Activated CD4-positive, alpha-beta T cell treated with anti-CD3 and anti-CD28 coated beads, Interleukin-2, amount 10 ng/mL, durations not matched to agents 24 days and 14 days (primary cell): ENCODE measurements around the gene ARFRP1. TPM values are rescaled to one million over a fixed set of nuclear protein-coding genes. Genes with fewer than 3 reads are reported as not detected.
A peak's percentile ranks its signal among the peaks of the same experiment; 100 is the strongest.
"Not testable (repeated sequence)": the region's sequence is repeated elsewhere in the genome, so short reads cannot be mapped to it uniquely, and the experiment has no call there.

ENCODE experiments used
- DNase-seq: peaks from one replicate; pipeline ENCODE4 v3.0.0; 2022
- H3K27ac Mint-ChIP-seq: one replicate; pipeline ENCODE4 v1.8.0; 2022; ENCODE audit warnings: mild to moderate bottlenecking, mixed read lengths
- H3K27me3 Mint-ChIP-seq: one replicate; pipeline ENCODE4 v1.8.0; 2022; ENCODE audit warnings: mixed read lengths
- H3K36me3 Mint-ChIP-seq: one replicate; pipeline ENCODE4 v1.8.0; 2022; ENCODE audit warnings: low read depth, mild to moderate bottlenecking, mixed read lengths
- H3K4me1 Mint-ChIP-seq: one replicate; pipeline ENCODE4 v1.8.0; 2021; ENCODE audit warnings: mixed read lengths
- H3K4me3 Mint-ChIP-seq: one replicate; pipeline ENCODE4 v1.8.0; 2022; ENCODE audit warnings: mild to moderate bottlenecking, moderate library complexity, mixed read lengths
- H3K9me3 Mint-ChIP-seq: one replicate; pipeline ENCODE4 v1.8.0; 2021; ENCODE audit warnings: mixed read lengths
- intact Hi-C: fragments of 100-400 bp; cut with micrococcal nuclease; formaldehyde crosslinking; loops from one replicate; pipeline ENCODE4 v1.15.1; 2023
- total RNA-seq: library from RNA; stranded (reverse); gene quantifications from 2 replicates; pipeline ENCODE4 v1.2.3, GENCODE V29; 2022

The ARFRP1 gene
- total RNA-seq, 1 donor from 2014 or later, result 70.4 TPM

- no peaks in the 10 kb centered on the region for H3K9me3 Mint-ChIP-seq
- no peak overlapping the region for H3K27ac Mint-ChIP-seq
- no peak for DNase-seq
- peaks cover 30% of the 10 kb centered on the region for H3K4me1 Mint-ChIP-seq
- no peaks in the 10 kb centered on the region for H3K27me3 Mint-ChIP-seq
- peaks cover 32% of the 10 kb centered on the region for H3K36me3 Mint-ChIP-seq
- intact Hi-C loops, result loop anchor here (5.0 to 10.0 kb wide), 2 partner anchors 96 to 242 kb away; partner anchors contain the start of gene SAMD10
- no peak overlapping the region for H3K4me3 Mint-ChIP-seq
Measured at GRCh38 chr20:63733117-63733516, 25.3 kb upstream of the ARFRP1 start.

- no peak overlapping the region for H3K27ac Mint-ChIP-seq
- no peaks in the 10 kb centered on the region for H3K27me3 Mint-ChIP-seq
- intact Hi-C loops, result loop anchor here (5.0 to 10.0 kb wide), 2 partner anchors 95 to 242 kb away; partner anchors contain the start of gene SAMD10
- no peak for DNase-seq
- no peaks in the 10 kb centered on the region for H3K9me3 Mint-ChIP-seq
- peaks cover 35% of the 10 kb centered on the region for H3K4me1 Mint-ChIP-seq
- H3K36me3 Mint-ChIP-seq, result peaks cover 36% of the 10 kb centered on the region
- no peak overlapping the region for H3K4me3 Mint-ChIP-seq
Measured at GRCh38 chr20:63732118-63733095, 24.6 kb upstream of the ARFRP1 start.

- H3K4me3 Mint-ChIP-seq, result no peak overlapping the region
- H3K9me3 Mint-ChIP-seq, result peaks cover 3% of the 10 kb centered on the region
- DNase-seq, result no peak
- H3K4me1 Mint-ChIP-seq, result peaks cover 36% of the 10 kb centered on the region
- H3K27ac Mint-ChIP-seq, result no peak overlapping the region
- intact Hi-C loops, result loop anchor here (5.0 to 10.0 kb wide), 2 partner anchors 94 to 243 kb away; partner anchors contain the start of gene SAMD10
- peaks cover 41% of the 10 kb centered on the region for H3K36me3 Mint-ChIP-seq
- no peaks in the 10 kb centered on the region for H3K27me3 Mint-ChIP-seq
Measured at GRCh38 chr20:63731410-63731809, 23.6 kb upstream of the ARFRP1 start.

GRCh38 chr20:63730189-63730733 lies 22.5 kb upstream of the ARFRP1 start:
- H3K4me3 Mint-ChIP-seq, H3K9me3 Mint-ChIP-seq, H3K27me3 Mint-ChIP-seq, H3K27ac Mint-ChIP-seq: not testable (repeated sequence)
- intact Hi-C loops, result loop anchor here (1.0 to 10.0 kb wide), 3 partner anchors 23 to 245 kb away; partner anchors contain the start of genes ARFRP1 and SAMD10
- Mint-ChIP-seq H3K4me1 (peaks cover 33% of the 10 kb centered on the region), H3K36me3 (peaks cover 42% of the 10 kb centered on the region)
- DNase-seq, result peak; percentile 65

- H3K27ac Mint-ChIP-seq, intact Hi-C loops: not testable (repeated sequence)
- peaks cover 65% of the 10 kb centered on the region for H3K36me3 Mint-ChIP-seq
Measured at GRCh38 chr20:63722967-63723622, 15.3 kb upstream of the ARFRP1 start.

GRCh38 chr20:63718996-63719395 lies 11.2 kb upstream of the ARFRP1 start:
- Mint-ChIP-seq H3K4me3 (no peak overlapping the region), H3K4me1 (peaks cover 16% of the 10 kb centered on the region), H3K27me3 (no peaks in the 10 kb centered on the region), H3K27ac (no peak overlapping the region), H3K9me3 (peaks cover 14% of the 10 kb centered on the region), H3K36me3 (peaks cover 75% of the 10 kb centered on the region)
- intact Hi-C loops, result no loop called here
- no peak for DNase-seq

More at GRCh38 chr20:63722967-63723622, 15.3 kb upstream of the ARFRP1 start:
- not testable (repeated sequence) for H3K4me3 Mint-ChIP-seq, H3K27me3 Mint-ChIP-seq, DNase-seq
- H3K4me1 Mint-ChIP-seq, result peaks cover 23% of the 10 kb centered on the region
- H3K9me3 Mint-ChIP-seq, result peaks cover 13% of the 10 kb centered on the region

- Mint-ChIP-seq H3K27me3 (no peaks in the 10 kb centered on the region), H3K4me1 (peaks cover 19% of the 10 kb centered on the region), H3K27ac (no peak overlapping the region), H3K9me3 (peaks cover 14% of the 10 kb centered on the region), H3K36me3 (peaks cover 79% of the 10 kb centered on the region), H3K4me3 (no peak overlapping the region)
- no peak for DNase-seq
- intact Hi-C loops, result no loop called here
Measured at GRCh38 chr20:63714858-63715257, 7.1 kb upstream of the ARFRP1 start.

GRCh38 chr20:63712191-63712590 lies 4.4 kb upstream of the ARFRP1 start:
- Mint-ChIP-seq H3K9me3 (peaks cover 8% of the 10 kb centered on the region), H3K27ac (no peak overlapping the region), H3K4me1 (peaks cover 24% of the 10 kb centered on the region), H3K36me3 (peaks cover 72% of the 10 kb centered on the region), H3K27me3 (no peaks in the 10 kb centered on the region), H3K4me3 (no peak overlapping the region)
- intact Hi-C loops, result no loop called here
- no peak for DNase-seq

- no peak overlapping the region for H3K27ac Mint-ChIP-seq
- H3K27me3 Mint-ChIP-seq, result no peaks in the 10 kb centered on the region
- H3K9me3 Mint-ChIP-seq, result peaks cover 7% of the 10 kb centered on the region
- H3K36me3 Mint-ChIP-seq, result peaks cover 68% of the 10 kb centered on the region
- DNase-seq, result no peak
- intact Hi-C loops, result no loop called here
- H3K4me1 Mint-ChIP-seq, result peaks cover 28% of the 10 kb centered on the region
- H3K4me3 Mint-ChIP-seq, result no peak overlapping the region
Measured at GRCh38 chr20:63711085-63711645, 3.4 kb upstream of the ARFRP1 start.

GRCh38 chr20:63709149-63709527 lies 1.4 kb upstream of the ARFRP1 start:
- no peak for DNase-seq
- H3K9me3 Mint-ChIP-seq, result no peaks in the 10 kb centered on the region
- peak overlapping the region; percentile 95 for H3K4me3 Mint-ChIP-seq
- intact Hi-C loops, result loop anchor here (5.0 kb wide), 3 partner anchors 33 to 353 kb away; partner anchors contain the start of genes TCEA2 and UCKL1
- H3K4me1 Mint-ChIP-seq, result peaks cover 27% of the 10 kb centered on the region
- H3K27me3 Mint-ChIP-seq, result no peaks in the 10 kb centered on the region
- H3K36me3 Mint-ChIP-seq, result peaks cover 65% of the 10 kb centered on the region
- H3K27ac Mint-ChIP-seq, result no peak overlapping the region

GRCh38 chr20:63708301-63709148 lies 749 bp upstream of the ARFRP1 start:
- H3K27me3 Mint-ChIP-seq, result no peaks in the 10 kb centered on the region
- peaks cover 27% of the 10 kb centered on the region for H3K4me1 Mint-ChIP-seq
- intact Hi-C loops, result loop anchor here (5.0 kb wide), 3 partner anchors 34 to 354 kb away; partner anchors contain the start of genes TCEA2 and UCKL1
- peak overlapping the region; percentile 95 for H3K4me3 Mint-ChIP-seq
- H3K27ac Mint-ChIP-seq, result peak overlapping the region; percentile 80
- no peak for DNase-seq
- no peaks in the 10 kb centered on the region for H3K9me3 Mint-ChIP-seq
- H3K36me3 Mint-ChIP-seq, result peaks cover 60% of the 10 kb centered on the region

- H3K9me3 Mint-ChIP-seq, result no peaks in the 10 kb centered on the region
- peak overlapping the region; percentile 95 for H3K4me3 Mint-ChIP-seq
- H3K27ac Mint-ChIP-seq, result peak overlapping the region; percentile 84
- H3K36me3 Mint-ChIP-seq, result peaks cover 50% of the 10 kb centered on the region
- peaks cover 27% of the 10 kb centered on the region for H3K4me1 Mint-ChIP-seq
- H3K27me3 Mint-ChIP-seq, result no peaks in the 10 kb centered on the region
- intact Hi-C loops, result loop anchor here (1.0 to 5.0 kb wide), 8 partner anchors 23 to 355 kb away; partner anchors contain the start of genes PTK6, RTEL1, TCEA2 and UCKL1
- peak; percentile 89 for DNase-seq
Measured at GRCh38 chr20:63706852-63707557, 771 bp downstream of the ARFRP1 start.
